Measurements from ENCODE around the gene ARL5A.

DNA sequence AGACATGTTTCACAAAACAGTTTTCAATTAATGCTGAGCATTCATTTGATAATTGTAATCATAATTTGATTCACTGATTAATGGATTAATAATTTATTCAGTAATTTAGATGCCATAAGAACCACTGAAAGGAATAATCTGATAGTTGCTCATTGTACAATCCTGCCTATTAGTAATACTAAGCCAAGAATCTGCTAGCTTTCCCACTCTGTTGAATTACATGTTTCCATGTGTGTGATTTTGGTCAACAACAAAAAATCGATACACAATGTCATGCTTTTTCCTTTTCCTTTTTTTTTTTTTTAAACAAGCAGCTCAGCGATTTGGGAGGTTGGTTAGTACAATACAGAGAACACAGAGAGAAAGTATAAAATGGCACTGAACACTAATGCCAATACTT, 25.9 kb downstream of the ARL5A start:
- TF ChIP-seq, protein P1, sequence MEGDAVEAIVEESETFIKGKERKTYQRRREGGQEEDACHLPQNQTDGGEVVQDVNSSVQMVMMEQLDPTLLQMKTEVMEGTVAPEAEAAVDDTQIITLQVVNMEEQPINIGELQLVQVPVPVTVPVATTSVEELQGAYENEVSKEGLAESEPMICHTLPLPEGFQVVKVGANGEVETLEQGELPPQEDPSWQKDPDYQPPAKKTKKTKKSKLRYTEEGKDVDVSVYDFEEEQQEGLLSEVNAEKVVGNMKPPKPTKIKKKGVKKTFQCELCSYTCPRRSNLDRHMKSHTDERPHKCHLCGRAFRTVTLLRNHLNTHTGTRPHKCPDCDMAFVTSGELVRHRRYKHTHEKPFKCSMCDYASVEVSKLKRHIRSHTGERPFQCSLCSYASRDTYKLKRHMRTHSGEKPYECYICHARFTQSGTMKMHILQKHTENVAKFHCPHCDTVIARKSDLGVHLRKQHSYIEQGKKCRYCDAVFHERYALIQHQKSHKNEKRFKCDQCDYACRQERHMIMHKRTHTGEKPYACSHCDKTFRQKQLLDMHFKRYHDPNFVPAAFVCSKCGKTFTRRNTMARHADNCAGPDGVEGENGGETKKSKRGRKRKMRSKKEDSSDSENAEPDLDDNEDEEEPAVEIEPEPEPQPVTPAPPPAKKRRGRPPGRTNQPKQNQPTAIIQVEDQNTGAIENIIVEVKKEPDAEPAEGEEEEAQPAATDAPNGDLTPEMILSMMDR (IDR thresholded peaks at IDR 0.05; ENCODE audit: low read depth, low read length), result no peak
- no peak for TF ChIP-seq POLR2A (IDR thresholded peaks at IDR 0.05; ENCODE audit: extremely low read depth, insufficient read length)
- TF ChIP-seq, protein P2, sequence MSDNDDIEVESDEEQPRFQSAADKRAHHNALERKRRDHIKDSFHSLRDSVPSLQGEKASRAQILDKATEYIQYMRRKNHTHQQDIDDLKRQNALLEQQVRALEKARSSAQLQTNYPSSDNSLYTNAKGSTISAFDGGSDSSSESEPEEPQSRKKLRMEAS (IDR thresholded peaks at IDR 0.05; ENCODE audit: low read depth, low read length), result no peak

All from NB4 (cell line).